ENCODE data around the gene LYAR.

The LYAR gene

GRCh38 chr4:4277531-4277930, 12.4 kb downstream of the LYAR start:
- no peak for TF ChIP-seq CTCF (IDR thresholded peaks at IDR 0.05; ENCODE audit: borderline replicate concordance, insufficient read depth, low read depth, low read length)

DNA sequence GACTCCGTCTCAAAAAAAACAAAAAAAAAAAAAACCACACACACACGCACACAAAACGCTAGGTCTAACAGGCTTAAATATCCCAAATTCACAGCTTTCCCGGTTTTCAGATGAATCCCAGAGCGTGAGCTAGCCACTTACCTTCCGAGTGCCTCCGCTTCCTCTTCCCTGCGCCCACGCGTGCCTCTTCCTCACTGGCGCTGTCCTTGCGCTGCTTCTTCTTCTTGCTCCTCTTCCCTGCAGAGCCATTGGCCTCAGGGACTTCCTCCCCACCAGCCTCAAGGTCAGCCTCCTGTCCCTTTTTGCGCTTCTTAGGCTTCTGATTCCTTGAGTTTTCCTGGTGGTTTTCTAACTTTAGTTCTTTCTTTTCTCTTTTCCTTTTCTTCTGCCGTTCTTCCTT, 15.7 kb downstream of the LYAR start:
- H3K4me3 ChIP-seq (ENCODE audit: low read depth, low read length) = no peak overlapping the region
- no peak for TF ChIP-seq CTCF (IDR thresholded peaks at IDR 0.05; ENCODE audit: borderline replicate concordance, insufficient read depth, low read depth, low read length)

More at GRCh38 chr4:4277531-4277930, 12.4 kb downstream of the LYAR start:
- H3K4me3 ChIP-seq (ENCODE audit: low read depth, low read length) = no peak overlapping the region

DNA sequence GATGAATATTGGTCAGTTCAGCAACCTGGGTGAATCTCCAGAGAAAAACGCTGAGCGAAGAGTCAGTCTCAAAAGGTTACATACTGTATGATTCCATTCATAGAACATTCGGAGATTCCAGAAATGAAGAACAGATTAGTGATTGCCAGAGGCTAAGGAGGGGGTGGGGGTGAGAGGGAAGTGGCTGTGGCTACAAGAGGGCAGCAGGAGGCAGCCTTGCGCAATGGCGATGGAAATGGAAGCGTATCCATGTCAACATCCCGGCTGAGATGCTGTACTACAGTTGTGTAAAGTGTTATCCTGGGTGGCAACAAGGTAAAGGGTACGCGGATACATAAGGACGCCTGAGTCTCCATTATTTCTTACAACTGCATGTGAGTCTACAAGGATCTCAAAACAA, 18.0 kb downstream of the LYAR start:
- no peak overlapping the region for H3K4me3 ChIP-seq (ENCODE audit: low read depth, low read length)
- TF ChIP-seq CTCF (IDR thresholded peaks at IDR 0.05; ENCODE audit: borderline replicate concordance, insufficient read depth, low read depth, low read length) = no peak

DNA sequence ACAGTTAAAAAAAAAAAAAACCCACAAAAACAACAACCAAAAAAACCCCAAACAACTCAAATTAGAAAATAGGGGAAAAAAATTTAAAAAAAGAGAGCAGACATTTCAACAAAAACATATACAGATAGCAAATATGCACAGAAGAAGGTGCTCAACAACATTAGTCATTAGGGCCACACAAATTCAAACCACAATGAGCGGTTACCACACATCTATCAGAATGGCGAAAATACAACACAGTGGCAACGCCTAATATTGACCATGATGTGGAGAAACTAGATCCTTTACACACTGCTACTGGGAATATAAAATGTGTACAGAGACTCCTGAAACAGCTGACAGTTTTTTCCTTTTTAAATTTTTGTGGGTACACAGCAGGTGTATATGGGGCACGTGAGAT, 19.4 kb downstream of the LYAR start:
- TF ChIP-seq CTCF (IDR thresholded peaks at IDR 0.05; ENCODE audit: borderline replicate concordance, insufficient read depth, low read depth, low read length) = no peak
- no peak overlapping the region for H3K4me3 ChIP-seq (ENCODE audit: low read depth, low read length)

- no peak for TF ChIP-seq CTCF (IDR thresholded peaks at IDR 0.05; ENCODE audit: borderline replicate concordance, insufficient read depth, low read depth, low read length)
- no peak overlapping the region for H3K4me3 ChIP-seq (ENCODE audit: low read depth, low read length)
Measured at GRCh38 chr4:4269856-4270255, 20.1 kb downstream of the LYAR start.

DNA sequence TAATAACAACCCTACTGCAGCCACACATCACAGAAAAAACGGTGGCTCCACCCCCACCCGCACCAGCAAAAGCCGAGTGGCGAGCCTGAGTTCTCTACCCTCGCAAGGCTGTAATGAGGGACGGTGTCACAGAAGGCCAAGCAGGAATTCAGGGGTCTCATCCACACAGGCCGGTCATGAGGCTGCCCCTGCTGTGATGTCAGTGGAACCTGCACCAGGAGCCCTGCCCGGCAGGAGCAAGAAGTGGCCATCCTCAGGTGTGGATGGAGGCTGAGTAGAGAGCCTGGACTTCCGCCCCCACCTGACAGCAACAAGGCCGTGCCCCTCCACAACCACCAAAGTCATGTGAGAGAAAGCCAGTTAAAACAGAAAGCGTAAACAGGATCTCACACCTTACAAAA, 20.6 kb downstream of the LYAR start:
- TF ChIP-seq CTCF (IDR thresholded peaks at IDR 0.05; ENCODE audit: borderline replicate concordance, insufficient read depth, low read depth, low read length) = no peak
- no peak overlapping the region for H3K4me3 ChIP-seq (ENCODE audit: low read depth, low read length)

- no peak overlapping the region for H3K4me3 ChIP-seq (ENCODE audit: low read depth, low read length)
- no peak for TF ChIP-seq CTCF (IDR thresholded peaks at IDR 0.05; ENCODE audit: borderline replicate concordance, insufficient read depth, low read depth, low read length)
Measured at GRCh38 chr4:4268776-4269175, 21.2 kb downstream of the LYAR start.

Data from GM12875 (cell line).